HG03060 (cell line): ENCODE results near the gene ACER2.
"Not testable (repeated sequence)": the region's sequence is repeated elsewhere in the genome, so short reads cannot be mapped to it uniquely, and the experiment has no call there.

Source experiments
- ATAC-seq: cut with Tn5 transposase; IDR thresholded peaks from one replicate; pipeline ENCODE4 v1.9.1; 2021; ENCODE audit warnings: low read depth, moderate number of reproducible peaks; ENCODE audit not compliant: unreplicated experiment

ACER2 gene

GRCh38 chr9:19408693-19409400, at the start of gene ACER2:
ACER2 (plus strand) TSS chr9:19409009; CDS start chr9:19409085, 76 bp downstream.
- ATAC-seq: peak; percentile 87

- ATAC-seq: no peak
These were observed 39.7 kb upstream of the ACER2 start for GRCh38 chr9:19369107-19369506.

GRCh38 chr9:19371942-19372341, 36.9 kb upstream of the ACER2 start:
- no peak for ATAC-seq

GRCh38 chr9:19372567-19372966, 36.2 kb upstream of the ACER2 start:
- ATAC-seq: no peak

- ATAC-seq: no peak
These were observed 35.3 kb upstream of the ACER2 start for GRCh38 chr9:19373527-19373926.

- no peak for ATAC-seq
These were observed 33.3 kb upstream of the ACER2 start for GRCh38 chr9:19375538-19375937.

- no peak for ATAC-seq
These were observed 31.9 kb upstream of the ACER2 start for GRCh38 chr9:19376931-19377330.

- ATAC-seq: no peak
These were observed 30.6 kb upstream of the ACER2 start for GRCh38 chr9:19378164-19378563.

- no peak for ATAC-seq
These were observed 30.2 kb upstream of the ACER2 start for GRCh38 chr9:19378647-19379046.

GRCh38 chr9:19379283-19379682, 29.5 kb upstream of the ACER2 start:
- no peak for ATAC-seq

GRCh38 chr9:19379697-19380046, 29.1 kb upstream of the ACER2 start:
- ATAC-seq: no peak

- no peak for ATAC-seq
These were observed 28.1 kb upstream of the ACER2 start for GRCh38 chr9:19380826-19381075.

GRCh38 chr9:19381656-19382055, 27.2 kb upstream of the ACER2 start:
- ATAC-seq: no peak

GRCh38 chr9:19385212-19385611, 23.6 kb upstream of the ACER2 start:
- not testable (repeated sequence) for ATAC-seq

GRCh38 chr9:19385786-19386501, 22.9 kb upstream of the ACER2 start:
- ATAC-seq: no peak

- no peak for ATAC-seq
These were observed 22.2 kb upstream of the ACER2 start for GRCh38 chr9:19386502-19387044.

- no peak for ATAC-seq
These were observed 21.5 kb upstream of the ACER2 start for GRCh38 chr9:19387317-19387716.

GRCh38 chr9:19389539-19389938, 19.3 kb upstream of the ACER2 start:
- ATAC-seq: not testable (repeated sequence)

- ATAC-seq: no peak
These were observed 11.0 kb upstream of the ACER2 start for GRCh38 chr9:19397845-19398244.

GRCh38 chr9:19403231-19403630, 5.6 kb upstream of the ACER2 start:
- ATAC-seq: not testable (repeated sequence)

- no peak for ATAC-seq
These were observed 4.3 kb upstream of the ACER2 start for GRCh38 chr9:19404283-19405075.
